Skin of body (tissue), 2 donors: Measurements from ENCODE around the gene RCCD1. TPM values are rescaled to one million over a fixed set of nuclear protein-coding genes. Genes with fewer than 3 reads are reported as not detected.
A peak's percentile ranks its signal among the peaks of the same experiment; 100 is the strongest.

Experiments used
- DNase-seq: peaks from one replicate; lab custom pipeline; 2025; lab: John Stamatoyannopoulos, UW
- total RNA-seq: library from RNA; depleted of rRNA; stranded (reverse); fragments of >200 nt; gene quantifications from one replicate; pipeline ENCODE4 v1.2.3, GENCODE V29; 2014

RCCD1 gene
- total RNA-seq, 1 donor from 2014 or later = 12.9 TPM

- no peak for DNase-seq
Measured at GRCh38 chr15:90962021-90962420, 7.3 kb downstream of the RCCD1 start.

DNA sequence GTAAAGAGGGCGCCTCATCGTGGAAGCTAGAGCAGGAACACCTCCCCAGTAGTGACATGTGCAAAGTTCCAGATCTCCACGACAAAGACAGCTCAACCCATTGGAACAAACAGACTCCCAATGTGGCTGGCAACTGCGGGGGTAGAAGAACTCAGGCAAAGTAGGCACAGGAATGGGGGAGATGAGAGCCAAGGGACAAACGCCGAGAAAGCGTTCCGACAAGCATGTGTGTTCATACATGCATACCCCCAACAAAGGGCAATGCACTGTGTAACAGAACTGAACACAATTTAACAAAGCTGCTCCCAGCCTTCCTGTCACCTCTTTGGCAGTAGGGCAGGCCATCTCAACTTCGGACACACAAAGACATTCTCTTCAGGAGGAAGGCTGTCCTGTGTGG lies 11.6 kb downstream of the RCCD1 start:
- DNase-seq = no peak

DNA sequence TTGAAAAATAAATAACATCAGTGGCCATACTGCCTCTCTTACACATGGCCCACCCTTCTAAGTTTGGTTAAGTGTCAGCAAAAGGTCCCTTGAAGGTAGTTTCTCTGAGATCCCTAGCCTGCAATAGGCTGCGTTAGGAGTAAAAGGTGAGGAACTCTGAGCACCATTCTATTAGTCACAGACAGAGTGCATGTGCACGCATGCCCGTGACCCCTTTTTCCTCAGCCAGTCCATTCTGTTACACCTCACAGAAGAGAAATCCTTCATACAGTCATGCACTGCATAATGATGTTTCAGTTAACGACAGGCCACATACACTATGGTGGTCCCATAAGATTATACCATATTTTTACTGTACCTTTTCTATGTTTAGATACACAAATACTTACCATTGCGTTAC lies 12.5 kb downstream of the RCCD1 start:
- DNase-seq = no peak

DNA sequence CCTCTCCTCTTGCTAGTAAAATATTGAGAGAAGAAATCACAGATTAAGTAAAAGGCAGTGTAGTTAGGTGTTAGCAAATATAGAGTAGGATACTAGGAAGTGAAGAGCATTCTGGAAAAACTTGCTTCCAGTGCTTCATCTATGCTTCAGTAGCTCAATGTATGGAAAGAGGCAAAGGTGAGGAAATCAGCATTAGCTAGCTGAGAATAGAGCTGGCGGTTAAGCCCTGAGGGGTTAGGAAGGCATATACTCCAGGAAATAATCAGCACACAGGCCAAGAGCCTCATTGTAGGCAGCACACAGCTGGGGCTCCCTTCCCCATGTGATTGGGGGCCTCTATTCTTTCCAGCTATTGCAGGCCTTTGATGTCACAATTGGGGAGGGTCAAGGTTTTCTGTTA lies 13.8 kb downstream of the RCCD1 start:
- no peak for DNase-seq

- no peak for DNase-seq
Measured at GRCh38 chr15:90970274-90970673, 15.6 kb downstream of the RCCD1 start.

GRCh38 chr15:90972133-90972532 lies 17.4 kb downstream of the RCCD1 start:
- no peak for DNase-seq

GRCh38 chr15:90974216-90974615 lies 19.5 kb downstream of the RCCD1 start:
- no peak for DNase-seq

- no peak for DNase-seq
Measured at GRCh38 chr15:90979582-90979981, 24.9 kb downstream of the RCCD1 start.

DNA sequence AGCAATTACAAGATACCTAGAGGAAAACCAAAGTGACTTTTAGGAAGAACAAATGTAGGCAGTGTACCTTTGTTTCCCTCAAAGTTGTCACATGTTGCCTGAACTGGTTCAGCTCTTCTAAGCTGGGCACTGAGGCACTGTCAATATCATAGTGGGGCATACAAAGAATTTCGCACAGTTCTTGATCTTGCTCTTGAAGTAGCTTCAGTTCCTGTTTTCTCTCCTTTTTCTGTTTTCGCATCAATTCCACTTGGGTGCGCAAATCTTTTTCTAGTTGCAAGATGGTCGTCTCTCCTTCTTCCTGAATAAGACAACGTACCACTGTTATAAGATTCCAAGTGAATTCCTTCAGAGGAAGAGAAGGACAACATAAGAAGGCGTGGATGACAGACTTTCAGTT lies 27.0 kb downstream of the RCCD1 start:
- no peak for DNase-seq

GRCh38 chr15:90982135-90982534 lies 27.5 kb downstream of the RCCD1 start:
- no peak for DNase-seq

- no peak for DNase-seq
Measured at GRCh38 chr15:90986790-90987507, 32.3 kb downstream of the RCCD1 start.

DNA sequence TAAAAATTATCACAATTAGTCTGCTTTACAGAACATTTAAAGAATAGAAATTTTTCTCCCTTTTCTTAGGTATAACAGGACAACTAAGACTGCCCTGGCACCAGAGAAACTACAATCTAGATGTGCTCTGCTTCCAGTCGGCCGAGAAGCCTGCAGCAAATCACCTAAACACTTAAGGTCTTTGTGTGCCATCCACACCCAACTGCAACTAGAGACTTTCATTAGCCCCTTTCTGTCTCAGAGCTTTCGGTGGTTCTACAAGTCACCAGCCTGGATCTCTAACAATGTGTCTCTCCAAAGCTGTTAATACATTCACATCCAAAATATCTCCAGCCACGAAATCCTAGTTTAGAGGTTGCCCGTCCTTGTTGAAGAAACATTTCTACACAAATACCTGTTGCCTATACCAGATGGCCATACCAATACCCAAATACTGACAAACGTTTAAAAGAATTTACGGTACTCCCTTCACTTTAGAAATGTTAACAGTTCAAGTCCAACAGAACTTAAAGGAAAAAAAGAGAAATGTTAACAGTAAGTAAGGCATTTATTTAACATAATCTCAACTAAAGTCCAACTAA lies 33.0 kb downstream of the RCCD1 start:
- DNase-seq = no peak

- no peak for DNase-seq
Measured at GRCh38 chr15:90988296-90988695, 33.6 kb downstream of the RCCD1 start.

- DNase-seq = no peak
Measured at GRCh38 chr15:90989040-90989768, 34.5 kb downstream of the RCCD1 start.

GRCh38 chr15:90990446-90990845 lies 35.8 kb downstream of the RCCD1 start:
- DNase-seq = no peak

- DNase-seq = no peak
Measured at GRCh38 chr15:90991587-90992285, 37.1 kb downstream of the RCCD1 start.

DNA sequence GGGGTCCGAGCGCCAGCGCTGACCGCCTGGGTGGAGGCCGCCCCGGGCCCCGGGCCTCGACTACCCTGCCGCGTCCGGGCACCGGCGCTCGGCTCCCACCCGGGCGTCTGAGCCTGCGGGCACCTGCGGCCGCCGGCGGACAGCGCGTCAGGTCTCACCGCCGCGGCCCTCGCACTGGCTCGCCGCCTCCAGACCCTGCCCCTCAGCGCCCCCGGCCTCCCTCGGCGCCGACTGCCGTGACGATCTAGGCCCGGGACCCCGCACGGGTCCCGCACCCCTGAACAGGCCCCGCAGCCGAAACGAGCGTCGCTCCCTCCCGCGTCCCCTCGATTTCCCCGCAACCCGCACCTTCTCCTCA lies 39.4 kb downstream of the RCCD1 start:
- no peak for DNase-seq

DNA sequence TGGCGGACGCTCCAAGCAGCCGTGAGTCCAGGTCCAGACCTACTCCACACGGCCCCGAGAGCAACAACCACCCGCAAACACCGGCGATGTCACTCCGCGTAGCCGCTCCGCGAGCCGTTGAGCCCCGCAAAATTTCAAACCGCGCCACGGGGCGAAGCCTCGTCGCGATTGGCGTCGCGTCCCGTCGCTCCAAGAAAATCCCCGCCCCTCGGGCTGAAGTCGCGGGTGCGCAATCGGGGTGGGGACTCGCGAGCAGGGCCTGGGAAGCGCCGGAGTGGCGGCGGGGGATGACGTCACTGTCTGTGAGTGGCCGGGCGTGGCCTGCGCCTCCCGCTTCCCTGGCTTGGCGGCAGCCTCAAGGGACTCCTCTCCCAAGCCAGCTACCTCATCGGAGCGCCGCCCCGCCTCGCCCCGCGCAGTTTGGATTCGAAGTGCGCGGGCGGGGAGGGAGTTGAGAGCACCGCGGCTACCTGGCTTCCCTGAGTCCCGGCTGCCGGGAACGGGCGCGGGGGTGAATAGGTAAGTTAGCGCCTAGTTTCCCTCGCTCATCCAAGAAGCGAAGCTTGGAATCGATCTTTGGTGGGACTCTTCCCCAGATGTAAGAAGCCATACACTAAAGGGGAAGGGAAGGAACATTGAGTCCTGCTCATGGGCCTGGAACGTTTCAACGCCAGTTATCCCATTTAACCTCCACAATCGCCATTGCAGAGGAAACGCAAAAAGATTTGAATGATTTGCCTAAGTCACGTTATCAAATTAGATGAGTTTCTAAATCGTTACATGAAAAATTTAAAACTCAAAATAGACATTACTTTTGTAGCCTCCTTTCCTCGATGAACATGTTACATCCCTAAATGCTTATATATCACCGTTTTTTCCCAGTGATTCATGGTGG lies 40.0 kb downstream of the RCCD1 start, which contains the start of gene PRC1:
Gene PRC1 (minus strand): TSS at position 119 of the 895 bp plus-strand sequence. CDS start 118 bp downstream, at position 1.
- DNase-seq = peak; percentile 98

- no peak for DNase-seq
Measured at GRCh38 chr15:90998737-90999136, 44.1 kb downstream of the RCCD1 start.

- DNase-seq = no peak
Measured at GRCh38 chr15:91001209-91001608, 46.5 kb downstream of the RCCD1 start.

- no peak for DNase-seq
Measured at GRCh38 chr15:91007266-91007665, 52.6 kb downstream of the RCCD1 start.
